ENCODE results near the gene LRRC4B.

DNA sequence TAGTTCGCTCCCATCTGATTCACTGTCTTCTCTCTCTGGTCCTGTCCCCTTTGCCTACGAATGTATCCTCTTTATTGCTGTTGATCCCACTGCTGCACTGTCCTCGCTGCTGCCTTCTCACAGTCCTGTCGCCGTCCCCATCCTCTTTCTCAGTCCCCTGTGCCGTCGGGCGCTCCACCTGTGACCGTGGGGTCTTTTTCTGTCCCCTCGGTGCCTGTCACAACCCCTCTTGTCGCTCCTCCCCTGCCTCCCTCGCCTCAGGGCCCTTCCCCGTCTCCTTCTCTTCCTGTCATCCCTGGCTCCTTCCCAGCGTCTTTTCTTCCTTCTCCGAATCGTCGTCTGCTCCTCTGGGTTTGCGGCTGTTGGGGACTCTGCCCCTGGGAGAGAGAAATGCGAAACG, 39.2 kb upstream of the LRRC4B start:
- TF ChIP-seq, protein P1, sequence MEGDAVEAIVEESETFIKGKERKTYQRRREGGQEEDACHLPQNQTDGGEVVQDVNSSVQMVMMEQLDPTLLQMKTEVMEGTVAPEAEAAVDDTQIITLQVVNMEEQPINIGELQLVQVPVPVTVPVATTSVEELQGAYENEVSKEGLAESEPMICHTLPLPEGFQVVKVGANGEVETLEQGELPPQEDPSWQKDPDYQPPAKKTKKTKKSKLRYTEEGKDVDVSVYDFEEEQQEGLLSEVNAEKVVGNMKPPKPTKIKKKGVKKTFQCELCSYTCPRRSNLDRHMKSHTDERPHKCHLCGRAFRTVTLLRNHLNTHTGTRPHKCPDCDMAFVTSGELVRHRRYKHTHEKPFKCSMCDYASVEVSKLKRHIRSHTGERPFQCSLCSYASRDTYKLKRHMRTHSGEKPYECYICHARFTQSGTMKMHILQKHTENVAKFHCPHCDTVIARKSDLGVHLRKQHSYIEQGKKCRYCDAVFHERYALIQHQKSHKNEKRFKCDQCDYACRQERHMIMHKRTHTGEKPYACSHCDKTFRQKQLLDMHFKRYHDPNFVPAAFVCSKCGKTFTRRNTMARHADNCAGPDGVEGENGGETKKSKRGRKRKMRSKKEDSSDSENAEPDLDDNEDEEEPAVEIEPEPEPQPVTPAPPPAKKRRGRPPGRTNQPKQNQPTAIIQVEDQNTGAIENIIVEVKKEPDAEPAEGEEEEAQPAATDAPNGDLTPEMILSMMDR (conservative IDR thresholded peaks at IDR 0.05 in 1 of 2, IDR thresholded peaks at IDR 0.05 in 1 of 2; ENCODE audit: low read depth in 1 of 2, low read length in 2 of 2) = no peak
- no peak for TF ChIP-seq EZH2 (IDR thresholded peaks at IDR 0.05; ENCODE audit: low read length, missing control alignments)

Measured in fibroblast of lung (primary cell).